H1 (cell line): ENCODE results near the gene P2RX7. TPM values are rescaled to one million over a fixed set of nuclear protein-coding genes. Genes with fewer than 3 reads are reported as not detected.

Source experiments
- HDAC2 ChIP-seq, 2 experiments: fragments of 300-600 bp in 1 of 2; sonication (generic) in 1 of 2; IDR thresholded peaks; 2 replicates each; pipeline ENCODE4 v1.6.1; 2011 to 2012; ENCODE audit warnings: low read depth in 2 of 2, low read length in 2 of 2, mild to moderate bottlenecking in 2 of 2, moderate library complexity in 2 of 2, borderline replicate concordance in 1 of 2, inconsistent platforms in 1 of 2
- MAX ChIP-seq: IDR thresholded peaks from 2 replicates; pipeline ENCODE4 v1.6.1; 2012; ENCODE audit warnings: inconsistent platforms
- SIRT6 ChIP-seq: IDR thresholded peaks from one replicate; pipeline ENCODE4 v1.7.1; 2012; ENCODE audit warnings: low read length, inconsistent platforms
- polyA plus RNA-seq, 7 experiments: library from polyadenylated mRNA; depleted of rRNA in 3 of 7; stranded (reverse) in 5 of 7; unstranded in 2 of 7; fragments of >200 nt in 5 of 7; fragments of 200-250 nt in 2 of 7; gene quantifications; 1 replicate in 5 of 7; 2 replicates in 1 of 7; 4 replicates in 1 of 7; pipeline versions ENCODE4 v1.2.1 to v1.2.3, GENCODE V29; 2011 to 2013; ENCODE audit warnings: missing spikeins in 2 of 7, mixed read lengths in 2 of 7
- total RNA-seq: library from RNA; stranded (reverse); fragmentation: NEBNext Ultra II Directional; extraction: Animal tissue kit (Norgen Biotek cat#: 25700); gene quantifications from 2 replicates; pipeline ENCODE4 v1.2.1, GENCODE V29; 2021

P2RX7 gene
- total and polyA plus RNA-seq, 2 of the 8 experiments (the other 6 are each of a cell fraction or from before 2014, with no cell fraction given): 0.38 to 0.56 TPM

- TF ChIP-seq SIRT6 (no peak), HDAC2 (IDR thresholded peaks at IDR 0.05; ENCODE audit: borderline replicate concordance in 1 of 2, low read depth in 2 of 2, low read length in 2 of 2) (no peak), MAX (no peak)
These were observed 16.1 kb upstream of the P2RX7 start (continued) for GRCh38 chr12:121116318-121117225.
